HG03025 (cell line): ENCODE results near the gene THBD.

Source experiments
- ATAC-seq: cut with Tn5 transposase; IDR thresholded peaks from one replicate; pipeline ENCODE4 v1.9.1; 2021; ENCODE audit warnings: mild to moderate bottlenecking, moderate library complexity; ENCODE audit not compliant: unreplicated experiment, low FRiP score

The THBD gene

DNA sequence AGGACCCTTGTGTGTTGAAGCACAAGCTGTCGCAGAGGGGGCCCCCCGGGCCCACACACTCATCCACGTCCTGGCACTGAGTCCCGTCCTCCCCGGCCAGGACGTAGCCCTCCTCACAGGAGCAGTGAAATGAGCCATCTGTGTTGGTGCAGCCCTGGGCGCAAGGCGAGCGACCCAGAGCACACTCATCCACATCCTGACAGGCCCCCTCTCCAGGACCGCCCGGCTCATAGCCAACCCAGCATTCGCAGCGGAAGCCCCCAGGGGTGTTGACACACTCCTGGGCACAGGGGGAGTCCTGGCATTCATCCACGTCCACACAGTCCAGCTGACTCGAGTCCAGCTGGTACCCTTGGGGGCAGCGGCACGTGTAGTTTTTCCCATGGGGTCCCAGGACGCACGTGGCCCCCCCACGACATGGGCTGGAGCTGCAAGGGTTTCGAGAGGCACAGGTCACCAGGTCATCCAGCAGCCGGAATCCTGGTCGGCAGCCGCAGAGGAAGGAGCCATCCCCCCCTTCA, 35.4 kb upstream of the THBD start:
- ATAC-seq = no peak

DNA sequence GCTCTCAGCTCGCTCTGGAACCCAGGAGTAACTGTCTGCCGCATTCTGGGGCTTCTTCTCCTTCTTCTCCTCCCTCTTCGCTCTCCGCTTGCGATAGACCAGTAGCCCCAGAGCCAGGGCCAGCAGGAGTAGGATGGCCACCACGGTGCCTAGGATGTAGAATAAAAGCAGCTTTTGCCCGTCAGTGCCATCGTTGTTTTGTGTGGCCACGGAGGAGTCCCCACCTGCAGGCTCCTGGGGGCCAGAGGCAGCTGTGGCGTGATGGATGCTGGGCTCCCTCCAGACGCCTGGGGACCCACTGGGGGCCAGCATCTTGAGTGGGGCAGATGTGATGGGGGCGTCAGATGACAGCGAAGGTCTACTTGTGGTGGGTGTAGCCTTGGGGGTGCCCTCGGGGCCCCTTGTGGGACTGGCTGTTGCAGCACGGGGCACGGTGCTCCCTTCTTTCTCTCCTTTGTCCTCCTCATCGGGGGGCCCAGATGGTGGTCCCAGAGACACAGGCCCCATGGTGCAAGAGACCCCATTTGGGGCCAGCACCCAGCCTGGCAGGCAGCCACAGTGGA, 34.9 kb upstream of the THBD start:
- ATAC-seq = no peak

DNA sequence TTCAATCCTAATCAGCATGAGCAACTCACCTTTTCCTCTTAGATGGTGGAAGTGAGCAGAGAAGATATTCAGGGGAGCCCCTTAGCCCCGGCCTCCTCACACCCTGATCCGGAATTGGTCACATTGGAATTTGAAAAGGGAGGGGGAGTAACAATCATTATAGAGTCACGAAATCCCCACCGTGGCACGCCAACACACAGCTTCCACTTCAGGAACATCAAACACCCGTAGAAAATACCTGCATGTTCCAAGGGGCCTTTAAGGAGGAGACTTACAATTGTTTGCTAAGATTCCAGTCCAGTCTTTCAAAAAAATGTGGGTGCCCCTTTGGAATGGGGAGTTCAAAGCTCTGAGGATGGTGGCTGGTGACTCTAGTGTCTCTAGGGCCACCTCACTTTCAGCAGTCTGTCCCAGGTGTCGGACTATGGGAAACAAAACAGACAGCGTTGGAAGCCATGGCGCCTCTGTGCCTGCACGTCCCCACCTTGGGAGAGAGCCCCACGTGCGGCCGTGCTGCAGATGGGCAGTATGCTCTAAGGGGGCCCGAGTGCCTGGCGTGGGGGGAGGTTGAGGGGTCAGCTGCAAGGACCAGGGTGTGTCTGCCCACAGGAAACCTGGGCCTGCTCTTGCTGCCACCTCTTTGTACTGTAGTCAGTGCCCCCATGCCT, 34.2 kb upstream of the THBD start:
- ATAC-seq = no peak

DNA sequence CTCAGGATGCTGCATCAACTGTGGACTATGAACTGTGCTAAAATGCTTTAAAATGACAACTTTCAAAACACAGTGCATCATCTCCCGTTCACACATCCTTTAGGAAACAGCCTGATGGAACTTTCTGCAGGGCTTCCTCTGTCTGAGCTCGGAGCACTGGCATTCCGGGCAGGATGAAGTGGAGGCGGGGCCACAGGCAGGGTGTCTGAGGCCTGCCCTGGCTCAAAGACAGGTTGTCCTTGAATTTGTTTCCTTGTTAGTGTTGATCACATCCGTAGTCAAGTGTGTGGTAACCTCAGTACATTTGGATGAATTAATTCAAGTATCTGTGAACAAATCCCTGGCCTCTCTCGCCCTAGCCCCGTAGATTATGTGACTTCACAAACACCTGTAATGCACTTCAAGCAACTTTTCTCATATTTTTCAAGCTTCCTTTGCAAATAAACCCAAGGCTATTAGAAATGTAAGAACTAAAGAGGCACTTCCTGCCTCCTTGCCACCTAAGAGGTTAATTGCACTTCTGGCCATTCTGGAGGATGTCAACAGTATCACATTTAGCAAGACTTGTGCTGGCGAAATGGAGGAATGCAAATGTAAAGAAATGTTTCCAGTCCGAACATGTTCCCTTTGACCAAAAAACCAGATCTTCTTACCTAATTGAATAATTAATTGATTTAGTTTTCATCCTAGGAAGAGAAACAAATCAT, 33.5 kb upstream of the THBD start:
- no peak for ATAC-seq

DNA sequence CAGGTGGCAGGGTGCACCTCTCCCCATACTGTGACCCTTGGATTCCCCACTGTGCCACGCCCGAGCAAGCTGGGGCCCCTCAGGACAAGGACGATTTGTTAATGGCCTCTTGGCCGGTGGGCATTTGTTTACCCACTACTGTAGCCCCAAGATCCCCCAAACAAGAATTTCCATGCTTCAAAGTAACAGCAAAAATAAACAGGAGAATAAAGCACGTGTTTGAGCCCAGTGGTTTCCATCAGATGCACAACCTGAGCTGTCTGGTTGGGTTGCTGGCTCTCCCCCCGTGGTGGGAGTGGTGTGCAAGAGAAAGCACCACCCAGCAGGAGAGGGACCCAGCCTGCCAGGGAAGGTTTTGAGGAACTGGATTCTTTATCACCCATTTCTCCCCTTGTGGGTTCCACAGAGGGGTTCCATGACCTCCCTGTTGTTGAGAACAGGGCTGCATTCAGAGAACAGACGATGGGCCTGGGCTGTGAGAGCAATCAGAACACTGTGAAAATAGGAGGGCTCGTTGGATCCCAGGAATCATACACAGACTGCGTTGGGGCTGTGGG, 31.9 kb upstream of the THBD start:
- ATAC-seq = no peak

DNA sequence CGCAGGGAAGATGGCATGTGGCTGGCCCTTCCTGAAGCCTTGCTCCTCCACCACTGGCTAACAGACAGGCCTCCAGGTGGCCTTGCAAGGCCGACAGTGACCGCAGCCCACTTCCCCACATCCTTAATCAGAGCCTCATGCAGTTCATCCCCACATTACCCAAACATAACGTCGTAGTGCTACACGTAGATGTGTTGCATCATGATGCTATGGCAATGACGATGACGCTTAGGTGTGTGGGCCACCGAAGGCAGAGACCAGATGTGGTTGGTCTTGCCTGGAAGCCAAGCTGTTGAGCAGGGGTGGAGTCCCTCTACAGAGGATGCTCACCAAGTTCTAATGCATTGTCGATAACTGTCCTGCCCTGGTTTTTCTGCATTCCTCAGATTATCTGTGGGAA, 31.0 kb upstream of the THBD start:
- ATAC-seq = no peak

DNA sequence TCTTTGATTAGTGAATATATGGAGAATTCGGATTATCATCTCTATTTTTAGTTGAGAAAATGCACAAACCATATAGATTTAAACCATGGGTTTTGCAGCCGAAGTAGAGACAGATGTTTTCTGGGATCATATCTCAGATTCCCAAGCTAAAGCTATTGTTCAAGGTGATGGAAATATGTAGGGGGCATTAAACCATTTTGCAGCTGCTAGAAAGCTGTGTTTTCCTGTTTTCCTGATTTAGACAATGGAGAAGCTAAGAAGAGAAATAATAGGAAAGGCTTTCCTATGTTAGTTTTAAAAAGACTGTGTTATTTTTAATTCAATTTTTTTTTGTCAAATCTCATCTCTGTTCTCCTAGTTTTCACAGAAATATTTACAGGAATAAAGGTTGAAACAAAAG, 30.5 kb upstream of the THBD start:
- ATAC-seq = no peak

DNA sequence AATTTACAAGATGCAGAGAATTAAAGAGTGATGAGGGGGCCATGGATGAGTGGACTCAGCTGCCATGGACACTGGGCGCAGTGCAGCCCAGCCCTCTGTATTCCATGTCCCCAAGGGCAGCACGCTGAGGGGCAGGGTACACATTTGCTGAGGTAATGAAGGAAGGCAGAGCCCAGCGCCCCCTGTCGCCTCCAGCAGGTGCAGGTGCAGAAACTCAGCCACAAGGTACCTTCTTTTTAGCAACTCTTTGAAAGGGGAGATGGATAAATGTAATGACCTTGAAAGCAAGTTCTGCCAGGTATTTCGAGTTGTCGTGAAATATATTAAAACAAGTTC, 29.5 kb upstream of the THBD start:
- ATAC-seq = no peak

DNA sequence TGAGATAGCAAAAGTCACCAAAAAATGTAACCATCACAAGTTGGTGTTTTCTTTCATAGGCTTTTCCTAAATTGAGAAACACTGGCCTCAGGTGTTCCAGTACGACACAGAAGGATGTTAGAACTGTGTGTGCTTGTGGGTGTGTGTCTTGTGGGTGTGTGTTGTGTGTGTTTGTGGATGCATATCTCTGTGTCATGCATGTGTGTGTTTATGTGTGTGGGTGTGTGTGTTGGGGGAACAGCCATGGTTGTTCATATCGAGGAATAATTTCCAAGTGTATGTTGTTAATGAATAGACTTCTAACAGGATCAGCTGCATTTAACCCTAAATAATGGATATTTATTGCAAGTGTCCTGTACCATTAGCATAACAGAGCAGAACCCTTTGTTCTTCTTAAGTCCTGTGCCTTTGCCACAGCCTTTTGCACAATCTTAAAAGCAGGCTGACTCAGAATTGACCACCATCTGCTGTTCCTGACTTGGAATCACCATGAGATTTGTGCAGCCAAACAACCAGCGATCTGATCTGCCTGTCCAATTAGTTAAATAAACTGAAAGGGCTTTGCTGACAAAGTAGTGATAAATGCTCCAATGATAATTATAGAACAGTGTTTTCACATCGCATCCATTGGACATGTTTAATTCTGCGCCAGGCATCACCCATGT, 29.0 kb upstream of the THBD start:
- no peak for ATAC-seq

DNA sequence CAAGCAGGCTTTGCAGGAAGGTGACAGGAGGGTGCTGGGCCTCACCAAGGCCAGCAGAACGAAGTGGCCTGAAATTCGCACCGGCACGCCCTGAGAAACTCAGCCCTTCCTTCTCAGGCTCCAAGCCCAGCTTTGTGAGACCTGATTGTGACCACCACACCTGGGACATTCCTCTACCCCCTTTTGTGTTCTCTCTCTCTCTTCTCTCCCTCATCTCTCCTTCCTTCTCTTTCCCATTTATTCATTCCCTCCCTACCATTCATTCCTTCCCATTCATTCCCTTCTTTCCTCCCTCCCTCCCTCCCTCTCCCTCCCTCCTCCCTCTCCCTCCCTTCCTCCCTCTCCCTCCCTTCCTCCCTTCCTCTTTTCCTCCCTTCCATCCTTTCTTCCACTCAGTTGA, 27.8 kb upstream of the THBD start:
- no peak for ATAC-seq

DNA sequence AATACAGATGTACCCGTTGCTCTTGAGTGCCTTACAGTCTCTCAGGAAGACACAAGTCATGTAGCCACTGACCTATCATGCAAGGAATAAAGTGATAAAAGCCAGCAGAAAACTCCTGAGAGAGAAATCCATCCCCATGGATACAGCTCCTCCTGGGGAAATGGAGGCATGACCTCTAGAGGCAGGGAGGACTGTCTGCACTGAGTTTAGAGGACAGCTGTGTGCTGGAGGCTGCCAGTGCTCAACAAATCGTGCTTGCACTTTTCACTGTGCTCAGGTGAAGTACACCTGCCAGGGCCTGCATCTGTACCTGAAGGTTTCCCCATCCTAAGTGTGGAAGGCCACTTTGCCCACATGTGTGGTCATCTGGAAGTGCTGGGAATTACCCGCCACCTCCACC, 24.6 kb upstream of the THBD start:
- ATAC-seq = no peak

DNA sequence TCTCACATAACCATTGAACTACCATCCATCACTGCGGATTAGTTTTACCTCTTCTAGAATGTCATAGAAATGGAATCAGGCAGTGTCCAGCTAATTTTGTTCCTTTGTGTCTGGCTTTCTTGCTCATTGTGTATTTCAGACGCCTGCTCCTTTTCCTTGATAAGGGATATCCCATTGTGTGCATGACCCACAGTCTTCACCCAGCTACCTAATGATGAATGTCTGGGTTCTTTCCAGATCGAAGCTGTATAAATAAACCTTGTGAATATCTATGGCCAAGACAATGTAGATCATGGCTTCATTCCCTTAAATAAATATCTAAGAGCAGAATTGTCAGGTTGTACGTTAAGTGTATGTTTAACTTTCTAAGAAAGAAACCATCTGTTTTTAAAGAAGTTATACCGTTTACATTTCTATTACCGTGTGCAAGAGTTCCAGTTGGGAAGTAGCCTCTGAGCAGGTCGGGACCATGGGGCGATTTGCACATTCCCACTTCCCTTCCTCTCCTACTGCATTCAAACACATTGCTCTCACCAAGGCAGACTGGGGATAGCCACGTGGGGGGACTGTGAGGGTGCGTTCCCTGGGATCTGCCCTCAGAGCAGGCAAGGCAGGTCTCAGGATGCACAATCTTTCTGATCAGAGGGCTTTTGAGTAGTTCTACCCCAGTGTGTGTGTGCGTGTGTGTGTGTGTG, 23.6 kb upstream of the THBD start:
- ATAC-seq = no peak

DNA sequence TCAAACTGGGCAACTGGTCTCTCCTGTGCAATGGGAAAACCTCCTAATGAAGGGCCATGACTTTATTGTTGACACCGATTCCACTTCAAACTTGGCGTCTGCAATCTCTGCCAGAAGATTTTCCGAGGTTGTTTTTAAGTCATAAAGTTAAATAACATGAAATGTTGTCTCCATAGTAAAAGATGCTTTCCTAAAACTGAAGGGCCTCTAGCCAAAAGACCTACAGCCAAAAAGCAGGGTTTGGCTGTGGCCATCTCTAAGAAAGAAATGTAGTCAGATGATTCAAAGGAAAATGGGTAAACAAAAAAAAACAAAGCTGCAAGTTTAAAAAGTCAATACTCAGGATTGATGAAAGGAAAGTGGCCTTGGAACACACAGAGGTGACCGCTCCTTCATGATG, 22.5 kb upstream of the THBD start:
- no peak for ATAC-seq

DNA sequence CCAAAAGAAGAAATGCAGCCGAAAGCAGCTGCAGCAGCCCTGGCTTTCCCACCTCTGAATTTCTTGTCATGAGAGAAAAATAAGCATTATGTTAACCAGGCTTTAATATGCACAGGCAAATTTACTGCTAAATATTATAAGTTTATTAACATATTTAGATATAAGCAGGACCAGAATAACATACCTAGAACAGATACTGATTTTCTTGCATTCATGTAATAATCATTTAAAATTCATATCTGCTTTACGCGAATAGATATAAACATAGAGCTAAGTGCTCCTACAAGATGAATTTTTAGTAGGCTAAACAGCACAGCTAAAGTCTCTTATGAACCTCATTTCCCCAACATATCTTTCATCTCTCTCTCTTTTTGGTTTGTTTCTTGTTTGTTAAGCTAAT, 21.9 kb upstream of the THBD start:
- ATAC-seq = no peak

DNA sequence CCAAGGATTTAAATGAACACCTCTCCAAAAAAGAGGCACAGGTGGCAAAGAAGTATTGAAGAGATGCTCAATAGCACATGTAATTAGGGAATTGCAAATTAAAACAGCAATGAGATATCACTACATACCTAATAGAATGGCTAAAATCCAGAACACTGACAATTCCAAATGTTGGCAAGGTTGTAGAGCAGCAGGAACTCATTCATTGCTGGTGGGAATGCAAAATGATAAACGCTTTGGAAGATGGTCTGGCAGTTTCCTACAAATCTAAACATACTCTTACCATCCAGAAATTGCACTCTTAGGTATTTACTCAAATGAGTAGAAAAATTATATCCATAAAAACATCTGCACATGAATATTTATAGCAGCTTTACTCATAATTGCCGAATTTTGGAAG, 19.6 kb upstream of the THBD start:
- ATAC-seq = no peak

DNA sequence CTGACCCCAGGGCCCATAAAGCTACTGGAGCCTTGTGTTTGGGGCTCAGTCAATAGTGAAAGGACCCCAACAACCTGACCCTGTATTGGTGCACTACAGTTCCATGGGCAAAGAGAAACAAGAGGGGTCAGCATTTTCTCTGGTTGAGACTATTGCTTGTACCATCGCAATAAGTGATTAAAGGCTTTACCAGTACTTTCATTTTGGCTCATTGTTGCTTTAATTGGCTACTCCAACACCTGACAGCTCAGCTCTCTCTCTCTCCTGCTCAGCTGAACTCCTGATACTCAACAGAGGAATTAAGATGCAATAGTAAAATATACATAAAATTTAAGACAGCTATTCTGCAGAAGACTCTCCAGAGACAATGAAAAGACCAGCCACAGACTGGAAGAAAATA, 18.8 kb upstream of the THBD start:
- no peak for ATAC-seq

DNA sequence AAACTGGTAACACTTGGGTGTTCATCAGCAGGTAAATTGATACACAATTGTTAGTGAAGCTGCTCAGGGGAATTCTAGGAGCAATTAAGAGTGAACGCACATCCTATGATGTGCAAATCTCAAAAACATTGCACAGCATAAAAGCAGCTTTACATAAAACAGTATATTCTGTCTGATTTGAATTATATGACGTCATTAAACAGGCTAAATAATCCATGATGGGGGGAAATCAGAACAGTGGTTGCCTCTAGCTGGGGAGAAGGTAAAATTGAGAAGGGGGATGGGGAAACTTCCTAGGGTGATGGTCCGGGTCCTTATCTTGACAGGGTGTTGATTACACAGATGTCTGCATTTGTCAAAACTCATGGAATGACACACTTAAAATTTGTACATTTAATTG, 17.3 kb upstream of the THBD start:
- no peak for ATAC-seq

DNA sequence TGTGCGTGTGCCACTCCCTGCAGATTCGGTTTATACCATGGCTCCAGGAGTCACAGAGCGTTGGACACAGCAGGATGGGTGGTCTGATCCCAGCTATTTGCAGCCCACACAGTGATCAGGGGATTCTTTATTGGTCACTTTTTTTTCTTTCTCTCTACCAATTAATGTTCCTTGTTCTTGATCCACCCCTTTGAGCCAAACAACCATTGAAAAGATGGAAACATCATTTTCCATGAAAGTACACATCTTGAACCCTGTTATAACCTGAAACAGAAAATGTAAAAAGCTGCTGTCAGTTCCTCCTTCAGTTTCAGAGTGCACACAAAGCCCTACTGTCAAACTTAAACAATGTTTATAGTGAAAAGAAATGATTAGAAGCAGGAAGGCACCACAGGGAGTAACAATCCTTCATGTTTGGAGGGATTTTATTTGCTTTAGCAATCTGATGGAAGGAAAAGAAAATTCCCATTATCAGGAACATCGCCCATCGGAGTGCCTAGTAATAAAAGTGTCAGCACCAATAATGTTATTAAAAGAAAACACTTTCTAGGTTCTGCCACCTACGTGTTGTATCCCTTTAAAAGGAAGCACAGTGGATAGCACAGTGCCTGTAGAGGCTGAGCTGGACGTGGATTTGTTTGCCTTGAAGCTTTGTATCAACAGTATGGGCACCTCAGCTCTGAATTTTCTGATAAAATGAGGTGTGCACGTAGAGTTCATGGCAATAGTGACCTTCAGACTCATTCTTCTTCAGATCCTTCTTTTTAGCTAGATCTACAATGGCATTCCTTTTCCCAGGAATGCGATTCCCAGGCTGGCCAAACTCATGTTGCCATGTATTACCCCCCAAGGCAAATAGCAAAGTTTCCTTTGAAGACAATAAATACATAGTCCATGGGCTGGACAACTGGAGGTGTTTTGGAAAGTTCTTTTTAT, 16.1 kb upstream of the THBD start:
- ATAC-seq = no peak

DNA sequence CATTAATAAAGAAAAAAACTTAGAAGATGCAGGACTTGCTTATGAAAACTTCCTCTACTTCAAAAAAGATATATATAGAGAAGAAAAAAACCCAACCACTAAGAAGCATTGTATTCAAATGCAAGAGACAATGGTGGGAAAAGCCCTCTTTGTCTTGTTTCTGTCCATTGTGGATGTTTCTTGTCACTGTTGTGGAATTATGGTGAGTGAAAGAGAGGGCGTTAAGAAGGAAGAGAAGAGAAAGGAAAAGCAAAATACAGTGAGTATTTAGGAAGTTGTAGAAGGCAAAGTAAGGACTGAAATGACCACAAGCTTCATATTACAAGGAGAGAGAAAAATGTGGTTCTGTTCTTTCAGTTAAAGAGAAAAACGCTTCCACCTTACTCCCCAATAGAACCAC, 14.1 kb upstream of the THBD start:
- no peak for ATAC-seq

DNA sequence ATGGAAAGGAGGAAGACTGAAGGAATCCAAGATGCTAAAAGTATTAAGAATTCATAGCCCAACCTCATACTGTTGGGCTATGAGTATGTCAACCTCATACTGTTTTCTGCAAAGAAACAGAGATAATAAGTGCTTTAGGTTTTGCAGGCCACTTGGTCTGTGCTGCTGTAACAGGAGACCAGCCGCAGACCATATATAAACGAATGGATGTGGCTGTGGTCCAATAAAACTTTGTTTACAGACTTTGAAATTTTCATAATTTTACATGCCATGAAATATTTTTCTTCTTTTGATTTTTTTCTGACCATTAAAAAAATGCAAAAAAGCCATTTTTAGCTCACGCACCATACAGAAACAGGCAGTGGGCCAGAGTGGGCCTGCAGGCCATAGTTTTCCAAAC, 13.7 kb upstream of the THBD start:
- no peak for ATAC-seq
